ENCODE results near the gene FGFR1OP2.

FGFR1OP2 gene

GRCh38 chr12:27003421-27004381, 65.4 kb downstream of the FGFR1OP2 start:
- no peak for DNase-seq (ENCODE audit: low read depth)

GRCh38 chr12:27005495-27005894, 67.2 kb downstream of the FGFR1OP2 start:
- DNase-seq (ENCODE audit: low read depth) = no peak

GRCh38 chr12:27006797-27007467, 68.7 kb downstream of the FGFR1OP2 start:
- no peak for DNase-seq (ENCODE audit: low read depth)

GRCh38 chr12:27008081-27008480, 69.8 kb downstream of the FGFR1OP2 start:
- no peak for DNase-seq (ENCODE audit: low read depth)

- DNase-seq (ENCODE audit: low read depth) = no peak
Observed at GRCh38 chr12:27009881-27010301, 71.6 kb downstream of the FGFR1OP2 start.

GRCh38 chr12:27012239-27012981, 74.1 kb downstream of the FGFR1OP2 start:
- no peak for DNase-seq (ENCODE audit: low read depth)

- no peak for DNase-seq (ENCODE audit: low read depth)
Observed at GRCh38 chr12:27012982-27013255, 74.6 kb downstream of the FGFR1OP2 start.

GRCh38 chr12:27013611-27014084, 75.4 kb downstream of the FGFR1OP2 start:
- DNase-seq (ENCODE audit: low read depth) = peak; percentile 17

- DNase-seq (ENCODE audit: low read depth) = peak; percentile 91
Observed at GRCh38 chr12:27014085-27014858, 76.0 kb downstream of the FGFR1OP2 start, which contains the start of gene TM7SF3. TSS of gene TM7SF3 (minus strand) at chr12:27014384. CDS start at chr12:27014168, 216 bp downstream.

GRCh38 chr12:27014859-27015729, 76.8 kb downstream of the FGFR1OP2 start:
- DNase-seq (ENCODE audit: low read depth) = no peak

- no peak for DNase-seq (ENCODE audit: low read depth)
Observed at GRCh38 chr12:27015730-27016076, 77.4 kb downstream of the FGFR1OP2 start.

Measured in activated T-cell treated with anti-CD3 and anti-CD28 coated beads for 1 hour (primary cell).